Right atrium auricular region (tissue), 2 donors: ENCODE results near the gene FERMT3. TPM values are rescaled to one million over a fixed set of nuclear protein-coding genes. Genes with fewer than 3 reads are reported as not detected.

ENCODE experiments used
- DNase-seq: peaks from one replicate; pipeline ENCODE4 v3.0.0-alpha.2; 2019; ENCODE audit warnings: low spot score
- H3K27ac ChIP-seq, 2 donors: fragments of 200-600 bp; sonication (generic); 1 replicate in 1 of 2; 2 replicates in 1 of 2; pipeline ENCODE4 v1.5.1; 2016 to 2019
- H3K27me3 ChIP-seq, 2 donors: fragments of 200-600 bp; sonication (generic); one replicate each; pipeline versions ENCODE4 v1.5.1 to v1.6.0; 2017 to 2019
- H3K36me3 ChIP-seq: fragments of 200-600 bp; sonication (generic); one replicate; pipeline ENCODE4 v1.5.1; 2016
- H3K4me1 ChIP-seq, 2 donors: fragments of 200-600 bp; sonication (generic); one replicate each; pipeline versions ENCODE4 v1.5.1 to v1.6.0; 2017 to 2019
- H3K4me3 ChIP-seq, 2 donors: fragments of 200-600 bp; sonication (generic); 1 replicate in 1 of 2; 2 replicates in 1 of 2; pipeline ENCODE4 v1.5.1; 2017 to 2019; ENCODE audit warnings: mild to moderate bottlenecking in 1 of 2, moderate library complexity in 1 of 2
- H3K9me3 ChIP-seq, 2 donors: fragments of 200-600 bp; sonication (generic); one replicate each; pipeline ENCODE4 v1.5.1; 2019
- total RNA-seq, 2 donors: library from RNA; depleted of rRNA; stranded (reverse); fragments of >200 nt; gene quantifications; one replicate each; pipeline ENCODE4 v1.1.0, GENCODE V29; 2016
- TF ChIP-seq, protein P1 (sequence below), 2 donors: fragments of 200-600 bp; sonication (generic); IDR thresholded peaks; one replicate each; pipeline ENCODE4 v1.5.1; 2019; ENCODE audit warnings: antibody characterized with exemption in 2 of 2

FERMT3 gene
- total RNA-seq, 2 donors from 2014 or later: 6.3 to 19.4 TPM

DNA sequence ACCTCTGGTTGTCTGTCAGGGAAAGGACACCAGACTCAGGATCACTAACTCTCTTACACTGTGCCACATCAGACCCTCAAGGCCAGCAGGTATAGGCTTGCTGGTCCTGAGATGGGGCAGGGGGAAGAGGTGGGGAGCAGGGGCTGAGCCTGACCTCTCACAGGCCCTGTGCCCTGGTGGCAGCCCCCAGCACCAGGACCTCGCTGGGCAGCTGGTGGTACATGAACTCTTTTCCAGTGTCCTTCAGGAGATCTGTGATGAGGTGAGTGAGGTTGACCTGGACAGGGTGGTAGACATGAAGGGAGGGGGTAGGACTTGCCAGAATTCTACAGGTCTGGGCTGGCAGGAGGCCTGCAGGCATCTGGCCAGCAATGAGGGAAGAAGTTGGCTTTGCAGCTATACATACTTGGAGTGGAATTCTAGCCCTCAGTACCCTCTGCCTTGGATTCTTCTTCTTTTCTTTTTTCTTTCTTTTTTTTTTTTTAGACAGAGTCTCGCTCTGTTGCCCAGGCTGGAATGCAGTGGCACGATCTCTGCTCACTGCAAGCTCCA is 21.0 kb downstream of the FERMT3 start:
- H3K4me1 ChIP-seq: peaks cover 0 to 62% of the 10 kb centered on the region in 2 donors
- DNase-seq: no peak
- H3K27ac ChIP-seq: peak overlapping the region; percentile 91 to 97
- H3K27me3 ChIP-seq: no peaks in the 10 kb centered on the region
- TF ChIP-seq, protein P1, sequence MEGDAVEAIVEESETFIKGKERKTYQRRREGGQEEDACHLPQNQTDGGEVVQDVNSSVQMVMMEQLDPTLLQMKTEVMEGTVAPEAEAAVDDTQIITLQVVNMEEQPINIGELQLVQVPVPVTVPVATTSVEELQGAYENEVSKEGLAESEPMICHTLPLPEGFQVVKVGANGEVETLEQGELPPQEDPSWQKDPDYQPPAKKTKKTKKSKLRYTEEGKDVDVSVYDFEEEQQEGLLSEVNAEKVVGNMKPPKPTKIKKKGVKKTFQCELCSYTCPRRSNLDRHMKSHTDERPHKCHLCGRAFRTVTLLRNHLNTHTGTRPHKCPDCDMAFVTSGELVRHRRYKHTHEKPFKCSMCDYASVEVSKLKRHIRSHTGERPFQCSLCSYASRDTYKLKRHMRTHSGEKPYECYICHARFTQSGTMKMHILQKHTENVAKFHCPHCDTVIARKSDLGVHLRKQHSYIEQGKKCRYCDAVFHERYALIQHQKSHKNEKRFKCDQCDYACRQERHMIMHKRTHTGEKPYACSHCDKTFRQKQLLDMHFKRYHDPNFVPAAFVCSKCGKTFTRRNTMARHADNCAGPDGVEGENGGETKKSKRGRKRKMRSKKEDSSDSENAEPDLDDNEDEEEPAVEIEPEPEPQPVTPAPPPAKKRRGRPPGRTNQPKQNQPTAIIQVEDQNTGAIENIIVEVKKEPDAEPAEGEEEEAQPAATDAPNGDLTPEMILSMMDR (IDR thresholded peaks at IDR 0.05): no peak
- peak overlapping the region; percentile 85 to 89 for H3K4me3 ChIP-seq
- H3K9me3 ChIP-seq: no peaks in the 10 kb centered on the region
- peaks cover 5% of the 10 kb centered on the region for H3K36me3 ChIP-seq

DNA sequence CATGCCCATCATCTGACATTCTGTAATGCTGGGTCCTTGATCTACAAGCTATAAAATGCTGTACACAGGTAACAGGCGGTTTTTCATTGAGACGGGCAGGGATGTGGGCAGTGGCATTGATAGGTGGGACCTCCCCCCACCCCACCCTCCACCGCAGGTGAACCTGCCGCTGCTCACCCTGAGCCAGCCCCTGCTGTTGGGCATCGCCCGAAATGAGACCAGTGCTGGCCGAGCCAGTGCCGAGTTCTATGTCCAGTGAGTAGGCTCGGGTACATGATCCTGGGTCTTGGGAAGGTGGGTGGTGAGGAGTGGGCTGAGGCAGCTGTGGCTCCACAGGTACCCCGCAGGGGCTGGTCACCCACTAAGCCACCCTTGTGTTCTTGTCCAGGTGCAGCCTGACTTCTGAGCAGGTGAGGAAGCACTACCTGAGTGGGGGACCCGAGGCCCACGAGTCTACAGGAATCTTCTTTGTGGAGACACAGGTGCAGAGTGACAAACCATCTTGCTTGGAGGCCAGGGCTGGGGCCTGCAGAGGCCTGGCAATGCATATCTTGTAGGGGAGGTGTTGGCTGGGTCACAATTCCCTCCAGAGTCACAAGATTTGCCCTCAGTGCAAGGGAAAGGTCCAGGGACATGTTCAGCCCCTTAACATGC is 22.7 kb downstream of the FERMT3 start:
- TF ChIP-seq, protein P1 (IDR thresholded peaks at IDR 0.05): no peak
- DNase-seq: no peak
- Histone ChIP-seq H3K9me3 (no peaks in the 10 kb centered on the region), H3K36me3 (no peaks in the 10 kb centered on the region), H3K27me3 (no peaks in the 10 kb centered on the region), H3K4me3 (peak overlapping the region in 1 of 2 donors; percentile 77), H3K4me1 (peaks cover 0 to 75% of the 10 kb centered on the region in 2 donors), H3K27ac (peak overlapping the region; percentile 92 to 97)

DNA sequence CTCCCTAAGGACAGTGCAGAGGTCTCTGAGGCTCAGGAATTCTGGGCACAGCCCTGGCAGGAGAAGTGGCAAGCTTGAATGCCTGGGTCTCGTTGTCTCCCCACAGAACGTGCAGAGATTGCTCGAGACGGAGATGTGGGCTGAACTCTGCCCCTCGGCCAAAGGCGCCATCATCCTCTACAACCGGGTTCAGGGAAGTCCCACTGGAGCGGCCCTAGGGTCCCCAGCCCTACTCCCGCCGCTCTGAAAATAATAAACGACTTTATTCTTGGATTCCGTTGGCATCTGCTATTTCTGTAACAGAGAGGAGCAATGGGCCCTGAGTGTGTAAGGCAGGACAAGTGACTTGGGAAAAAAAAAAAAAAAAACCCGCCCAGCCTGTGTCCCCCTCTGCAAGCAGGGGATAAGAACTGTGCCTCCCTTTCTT is 23.2 kb downstream of the FERMT3 start:
- Histone ChIP-seq H3K4me1 (peaks cover 0 to 74% of the 10 kb centered on the region in 2 donors), H3K27ac (peak overlapping the region; percentile 92 to 97), H3K4me3 (peak overlapping the region; percentile 57 to 77), H3K9me3 (no peaks in the 10 kb centered on the region), H3K36me3 (no peaks in the 10 kb centered on the region), H3K27me3 (no peaks in the 10 kb centered on the region)
- TF ChIP-seq, protein P1 (IDR thresholded peaks at IDR 0.05): no peak
- no peak for DNase-seq

DNA sequence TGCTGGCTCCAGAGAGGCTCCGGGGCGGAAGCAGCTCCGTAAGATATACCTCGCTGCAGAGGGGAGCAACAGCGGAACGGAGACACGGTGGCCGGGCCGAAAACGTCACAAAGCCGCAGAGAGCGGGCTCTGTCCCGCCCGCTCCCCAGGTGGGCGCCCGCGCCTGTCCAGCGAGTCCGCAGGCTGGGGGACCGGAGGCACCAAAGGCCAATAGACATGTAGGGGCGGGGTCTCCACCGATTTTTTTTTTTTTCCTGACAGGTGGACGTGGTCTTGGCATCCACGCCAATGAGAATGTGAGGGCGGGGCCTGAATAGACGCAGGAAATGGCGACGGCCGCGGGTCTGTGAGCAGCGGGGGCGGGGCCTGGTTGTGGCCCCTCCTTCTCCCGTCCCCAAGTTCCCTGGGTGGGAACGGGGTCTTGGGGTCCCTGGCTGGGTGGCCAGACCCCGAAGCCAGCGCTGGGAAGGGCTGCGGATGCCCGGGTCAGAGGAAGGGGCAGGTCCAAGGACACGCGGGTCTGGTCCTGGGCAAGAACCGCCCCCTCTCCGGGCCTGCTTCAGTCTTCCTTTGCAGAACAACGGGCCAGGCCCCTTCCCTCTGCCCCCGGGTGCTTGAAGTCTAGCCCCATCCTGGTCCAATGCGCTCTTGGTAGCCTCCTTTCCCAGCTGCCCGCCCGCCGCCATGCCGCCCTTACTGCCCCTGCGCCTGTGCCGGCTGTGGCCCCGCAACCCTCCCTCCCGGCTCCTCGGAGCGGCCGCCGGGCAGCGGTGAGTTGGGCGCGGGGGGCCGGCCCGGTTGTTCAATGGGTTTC is 23.9 kb downstream of the FERMT3 start, which contains the start of gene DNAJC4:
Gene DNAJC4, plus strand, starts transcription at position 378 of the 814 bp plus-strand sequence. Its CDS starts 307 bp downstream, at position 685.
- Histone ChIP-seq H3K27me3 (no peaks in the 10 kb centered on the region), H3K4me1 (peaks cover 0 to 74% of the 10 kb centered on the region in 2 donors), H3K4me3 (peak within 1 kb of the TSS; percentile 57 to 77), H3K36me3 (no peaks in the 10 kb centered on the region), H3K9me3 (no peaks in the 10 kb centered on the region), H3K27ac (peak within 1 kb of the TSS; percentile 92 to 97)
- TF ChIP-seq, protein P1 (IDR thresholded peaks at IDR 0.05): no peak
- peak; percentile 94 for DNase-seq

DNA sequence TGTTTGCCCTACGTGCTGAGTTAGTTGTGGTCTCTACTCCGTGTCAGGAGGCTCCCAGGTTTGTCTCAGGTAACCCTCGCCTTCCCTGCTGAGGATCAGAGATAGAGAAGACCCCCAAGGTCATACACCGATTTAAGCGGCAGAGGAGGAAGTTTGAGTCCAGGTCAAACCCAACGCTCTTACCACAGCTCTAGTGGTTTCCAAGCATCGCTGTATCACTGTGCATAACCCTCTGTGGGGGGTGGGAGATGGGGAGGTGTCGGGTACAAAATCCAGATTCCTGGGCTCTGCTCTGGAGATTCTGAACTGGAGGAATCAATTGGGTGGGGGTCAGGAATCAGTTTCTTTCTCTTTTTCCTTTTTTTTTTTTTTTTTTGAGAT is 24.5 kb downstream of the FERMT3 start:
- DNase-seq: no peak
- Histone ChIP-seq H3K4me1 (peaks cover 0 to 75% of the 10 kb centered on the region in 2 donors), H3K4me3 (peak overlapping the region; percentile 57 to 77), H3K27me3 (no peaks in the 10 kb centered on the region), H3K9me3 (no peaks in the 10 kb centered on the region), H3K27ac (peak overlapping the region; percentile 92 to 97), H3K36me3 (peaks cover 2% of the 10 kb centered on the region)
- TF ChIP-seq, protein P1 (IDR thresholded peaks at IDR 0.05): no peak
